SK-N-SH (cell line): Measurements from ENCODE around the gene STX2. TPM values are rescaled to one million over a fixed set of nuclear protein-coding genes. Genes with fewer than 3 reads are reported as not detected.

Source experiments
- CTCF ChIA-PET: fragments of 300-600, 350-600 bp; formaldehyde crosslinking; extraction: SDS; loops from one replicate; lab custom pipeline; 2021; lab: Yijun Ruan, JAX
- POLR2A ChIA-PET: fragments of 350-600 bp; sonication (Branson Sonifier 250); formaldehyde crosslinking; extraction: SDS; loops from one replicate; lab custom pipeline; 2020; ENCODE audit warnings: antibody characterized with exemption, inconsistent platforms; lab: Yijun Ruan, JAX
- DNase-seq: peaks from one replicate; pipeline ENCODE4 v3.0.0; 2012
- H2AFZ ChIP-seq: fragments of 200-600 bp; sonication (generic); 2 replicates; pipeline ENCODE4 v1.8.1; 2016; ENCODE audit warnings: antibody characterized with exemption, mild to moderate bottlenecking, low read depth
- H3F3A ChIP-seq: fragments of 200-600 bp; sonication (generic); replicated peaks from 2 replicates; pipeline ENCODE3; 2016; ENCODE audit warnings: antibody characterized with exemption, mild to moderate bottlenecking; ENCODE audit not compliant: insufficient read depth
- H3K27ac ChIP-seq, 2 experiments: fragments of 200-500 bp in 1 of 2; fragments of 200-600 bp in 1 of 2; sonication (Bioruptor generic) in 1 of 2; sonication (generic), shearing (Covaris generic) in 1 of 2; 2 replicates each; pipeline versions ENCODE4 v1.5.1 to v1.6.1; 2014 to 2016; ENCODE audit warnings: low read depth in 2 of 2, inconsistent platforms in 1 of 2, low read length in 1 of 2, mild to moderate bottlenecking in 1 of 2, mixed read lengths in 1 of 2
- H3K27me3 ChIP-seq: fragments of 200-600 bp; sonication (generic), shearing (Covaris generic); 2 replicates; pipeline ENCODE4 v1.6.1; 2016; ENCODE audit warnings: mixed run types; ENCODE audit not compliant: insufficient read depth
- H3K36me3 ChIP-seq, 2 experiments: fragments of 200-500 bp in 1 of 2; fragments of 200-600 bp in 1 of 2; sonication (Bioruptor generic) in 1 of 2; sonication (generic) in 1 of 2; replicated peaks in 1 of 2; 2 replicates each; pipeline versions ENCODE3 to v1.5.1; 2014 to 2016; ENCODE audit warnings: low read length in 1 of 2, mild to moderate bottlenecking in 1 of 2; ENCODE audit not compliant: insufficient read depth in 2 of 2, control insufficient read depth in 1 of 2
- H3K4me1 ChIP-seq, 2 experiments: fragments of 200-500 bp in 1 of 2; fragments of 200-600 bp in 1 of 2; sonication (Bioruptor generic) in 1 of 2; sonication (generic), shearing (Covaris generic) in 1 of 2; 2 replicates each; pipeline versions ENCODE4 v1.5.1 to v1.6.1; 2014 to 2016; ENCODE audit warnings: low read depth in 1 of 2, low read length in 1 of 2, mixed run types in 1 of 2; ENCODE audit not compliant: insufficient read depth in 2 of 2, control insufficient read depth in 1 of 2
- H3K4me2 ChIP-seq: fragments of 200-600 bp; sonication (generic), shearing (Covaris generic); 2 replicates; pipeline ENCODE4 v1.6.1; 2017; ENCODE audit warnings: mixed run types
- H3K4me3 ChIP-seq, 2 experiments: fragments of 200-500 bp in 1 of 2; fragments of 200-600 bp in 1 of 2; sonication (Bioruptor generic) in 1 of 2; sonication (generic), shearing (Covaris generic) in 1 of 2; 2 replicates each; pipeline versions ENCODE4 v1.5.1 to v1.8.1; 2014 to 2016; ENCODE audit warnings: low read depth in 2 of 2, inconsistent platforms in 1 of 2, low read length in 1 of 2, mild to moderate bottlenecking in 1 of 2, mixed read lengths in 1 of 2, moderate library complexity in 1 of 2
- H3K79me2 ChIP-seq: fragments of 200-600 bp; sonication (generic); 2 replicates; pipeline ENCODE4 v1.8.1; 2017; ENCODE audit warnings: mild to moderate bottlenecking; ENCODE audit not compliant: insufficient read depth
- H3K9ac ChIP-seq: fragments of 200-600 bp; sonication (generic); 2 replicates; pipeline ENCODE4 v1.6.1; 2017; ENCODE audit warnings: mixed run types
- H3K9me2 ChIP-seq: fragments of 200-600 bp; sonication (generic); 2 replicates; pipeline ENCODE4 v1.6.1; 2017; ENCODE audit warnings: mixed run types
- H3K9me3 ChIP-seq: fragments of 200-600 bp; sonication (generic); 2 replicates; pipeline ENCODE4 v1.6.1; 2017; ENCODE audit warnings: mixed run types, mild to moderate bottlenecking, moderate library complexity
- H4K20me1 ChIP-seq: fragments of 200-600 bp; sonication (generic); 2 replicates; pipeline ENCODE4 v1.6.1; 2017; ENCODE audit warnings: mild to moderate bottlenecking, mixed run types; ENCODE audit not compliant: insufficient read depth
- EP300 ChIP-seq, 2 experiments: IDR thresholded peaks; 2 replicates each; pipeline versions ENCODE4 v1.4.0 to v1.6.1; 2012; ENCODE audit warnings: borderline replicate concordance in 1 of 2, low read depth in 1 of 2, low read length in 1 of 2
- FOSL2 ChIP-seq: IDR thresholded peaks from 2 replicates; pipeline ENCODE4 v1.4.0; 2012; ENCODE audit warnings: low read depth, mild to moderate bottlenecking, moderate library complexity, borderline replicate concordance
- FOXJ3 ChIP-seq: sonication (generic); formaldehyde crosslinking; IDR thresholded peaks from 2 replicates; pipeline ENCODE4 v1.5.1; 2020; ENCODE audit warnings: mild to moderate bottlenecking, missing genetic modification reagents
- GATA2 ChIP-seq: sonication (generic); formaldehyde crosslinking; IDR thresholded peaks from 2 replicates; pipeline ENCODE4 v1.5.0; 2020; ENCODE audit warnings: mild to moderate bottlenecking, missing genetic modification reagents
- IRF3 ChIP-seq: fragments of 150-350 bp; IDR thresholded peaks from 2 replicates; pipeline ENCODE4 v1.6.1; 2016; ENCODE audit warnings: mild to moderate bottlenecking, low read depth, low read length
- JUND ChIP-seq: IDR thresholded peaks from 2 replicates; pipeline ENCODE4 v1.4.0; 2012
- MAX ChIP-seq: IDR thresholded peaks from 2 replicates; pipeline ENCODE4 v1.4.0; 2012; ENCODE audit warnings: low read depth
- MXI1 ChIP-seq: IDR thresholded peaks from 2 replicates; pipeline ENCODE4 v1.6.1; 2012; ENCODE audit warnings: mild to moderate bottlenecking, low read depth, low read length, improper control_type of control experiment
- NFIC ChIP-seq: IDR thresholded peaks from 2 replicates; pipeline ENCODE4 v1.4.0; 2012; ENCODE audit warnings: borderline replicate concordance
- NRF1 ChIP-seq: IDR thresholded peaks from 2 replicates; pipeline ENCODE4 v1.6.1; 2012; ENCODE audit warnings: low read depth, mild to moderate bottlenecking, low read length
- POLR2AphosphoS5 ChIP-seq: IDR thresholded peaks from 2 replicates; pipeline ENCODE4 v1.6.1; 2012; ENCODE audit warnings: low read depth, low read length
- REST ChIP-seq: IDR thresholded peaks from 2 replicates; pipeline ENCODE4 v1.6.1; 2012; ENCODE audit warnings: mild to moderate bottlenecking, low read depth, low read length, moderate library complexity
- RFX5 ChIP-seq: IDR thresholded peaks from 2 replicates; pipeline ENCODE4 v1.6.1; 2012; ENCODE audit warnings: mild to moderate bottlenecking, improper control_type of control experiment, low read length
- SIN3A ChIP-seq: IDR thresholded peaks from 2 replicates; pipeline ENCODE4 v1.6.1; 2012; ENCODE audit warnings: low read depth, mild to moderate bottlenecking, low read length, moderate library complexity, borderline replicate concordance
- TAF1 ChIP-seq: IDR thresholded peaks from 2 replicates; pipeline ENCODE4 v1.6.1; 2012; ENCODE audit warnings: low read depth, mild to moderate bottlenecking, low read length, moderate library complexity, borderline replicate concordance
- TEAD4 ChIP-seq: IDR thresholded peaks from 2 replicates; pipeline ENCODE4 v1.4.0; 2012; ENCODE audit warnings: mild to moderate bottlenecking, borderline replicate concordance; ENCODE audit not compliant: insufficient read depth
- YY1 ChIP-seq: IDR thresholded peaks from 2 replicates; pipeline ENCODE4 v1.4.0; 2012; ENCODE audit warnings: low read depth, mild to moderate bottlenecking
- ZBTB33 ChIP-seq: IDR thresholded peaks from 2 replicates; pipeline ENCODE4 v1.4.0; 2012; ENCODE audit warnings: low read depth, borderline replicate concordance
- WGBS: methylation state at CpG from one replicate; pipeline ENCODE4 v1.1.6; 2017; ENCODE audit warnings: low lambda C conversion rate; 5-methylcytosine and 5-hydroxymethylcytosine counted together
- polyA plus RNA-seq, 3 experiments: library from polyadenylated mRNA; depleted of rRNA; stranded (reverse); fragments of >200 nt; gene quantifications; 2 replicates each; pipeline ENCODE4 v1.2.3, GENCODE V29; 2012
- TF ChIP-seq, protein P1 (sequence below): fragments of 150-350 bp; IDR thresholded peaks from 2 replicates; pipeline ENCODE4 v1.6.1; 2017; ENCODE audit warnings: antibody characterized with exemption, low read length, low read depth, borderline replicate concordance
- TF ChIP-seq, protein P2 (sequence below): IDR thresholded peaks from 2 replicates; pipeline ENCODE4; 2012
- TF ChIP-seq, protein P3 (sequence below): IDR thresholded peaks from 2 replicates; pipeline ENCODE4 v1.4.0; 2012; ENCODE audit warnings: low read depth, borderline replicate concordance

Gene STX2
- polyA plus RNA-seq, 1 of the 3 experiments (the other 2 are of a cell fraction) = 25.1 TPM

DNA sequence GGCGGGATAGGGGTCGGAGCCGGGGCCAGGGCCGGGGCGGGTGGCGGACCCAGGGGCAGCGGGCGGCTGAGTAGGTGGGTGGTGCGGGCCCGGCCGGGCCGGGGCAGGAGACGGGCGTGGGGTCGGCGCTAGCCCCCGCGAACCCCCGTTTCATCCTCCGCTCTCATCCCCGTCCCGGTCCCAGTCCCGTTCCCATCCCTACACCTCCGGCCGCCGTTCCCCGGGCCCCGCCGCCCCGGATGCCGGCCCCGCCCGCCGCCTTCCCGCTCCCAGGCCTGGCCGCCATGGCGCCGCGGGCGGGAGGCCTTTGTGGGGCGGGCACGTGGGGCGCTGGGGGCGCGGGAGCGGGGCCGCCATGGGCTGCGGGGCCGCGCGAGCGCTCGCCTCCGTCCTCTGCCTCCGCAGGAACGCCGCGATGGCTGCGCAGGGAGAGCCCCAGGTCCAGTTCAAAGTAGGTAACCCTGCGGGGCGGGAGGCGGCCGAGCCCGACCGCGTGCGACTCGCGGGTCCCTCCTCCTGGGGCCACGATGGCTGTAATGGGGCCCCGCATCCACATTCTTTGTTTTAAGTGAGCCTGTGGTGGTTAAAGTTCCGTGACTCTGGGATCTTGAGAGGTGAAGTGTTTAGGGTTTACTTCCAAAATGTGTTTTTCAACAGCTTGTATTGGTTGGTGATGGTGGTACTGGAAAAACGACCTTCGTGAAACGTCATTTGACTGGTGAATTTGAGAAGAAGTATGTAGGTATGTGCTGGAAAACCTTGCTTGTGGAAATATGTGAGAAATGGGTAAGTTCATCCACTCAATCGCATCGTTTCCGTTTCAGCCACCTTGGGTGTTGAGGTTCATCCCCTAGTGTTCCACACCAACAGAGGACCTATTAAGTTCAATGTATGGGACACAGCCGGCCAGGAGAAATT is 33.4 kb upstream of the STX2 start:
- H3K36me3 ChIP-seq = peaks cover 47 to 48% of the 10 kb centered on the region in 2 experiments
- TF ChIP-seq JUND (no peak), SIN3A (no peak), YY1 (0 out of 2 replicates have a peak, but pooled peaks have one; percentile 19), NFIC (no peak), TAF1 (0 out of 2 replicates have a peak, but pooled peaks have one; percentile 22), RFX5 (no peak), GATA2 (CRISPR knock-in tag) (no peak), EP300 (IDR thresholded peaks at IDR 0.05; ENCODE audit: borderline replicate concordance in 1 of 2, low read depth in 1 of 2, low read length in 1 of 2) (no peak), POLR2AphosphoS5 (no peak), ZBTB33 (no peak), NRF1 (no peak), MAX (peak; percentile 70), FOSL2 (no peak), TEAD4 (no peak), MXI1 (0 out of 2 replicates have a peak, but pooled peaks have one; percentile 38), FOXJ3 (CRISPR knock-in tag) (no peak), REST (no peak), IRF3 (no peak)
- TF ChIP-seq, protein P1, sequence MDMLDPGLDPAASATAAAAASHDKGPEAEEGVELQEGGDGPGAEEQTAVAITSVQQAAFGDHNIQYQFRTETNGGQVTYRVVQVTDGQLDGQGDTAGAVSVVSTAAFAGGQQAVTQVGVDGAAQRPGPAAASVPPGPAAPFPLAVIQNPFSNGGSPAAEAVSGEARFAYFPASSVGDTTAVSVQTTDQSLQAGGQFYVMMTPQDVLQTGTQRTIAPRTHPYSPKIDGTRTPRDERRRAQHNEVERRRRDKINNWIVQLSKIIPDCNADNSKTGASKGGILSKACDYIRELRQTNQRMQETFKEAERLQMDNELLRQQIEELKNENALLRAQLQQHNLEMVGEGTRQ = no peak
- TF ChIP-seq, protein P2, sequence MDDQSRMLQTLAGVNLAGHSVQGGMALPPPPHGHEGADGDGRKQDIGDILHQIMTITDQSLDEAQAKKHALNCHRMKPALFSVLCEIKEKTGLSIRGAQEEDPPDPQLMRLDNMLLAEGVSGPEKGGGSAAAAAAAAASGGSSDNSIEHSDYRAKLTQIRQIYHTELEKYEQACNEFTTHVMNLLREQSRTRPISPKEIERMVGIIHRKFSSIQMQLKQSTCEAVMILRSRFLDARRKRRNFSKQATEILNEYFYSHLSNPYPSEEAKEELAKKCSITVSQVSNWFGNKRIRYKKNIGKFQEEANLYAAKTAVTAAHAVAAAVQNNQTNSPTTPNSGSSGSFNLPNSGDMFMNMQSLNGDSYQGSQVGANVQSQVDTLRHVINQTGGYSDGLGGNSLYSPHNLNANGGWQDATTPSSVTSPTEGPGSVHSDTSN = no peak
- TF ChIP-seq, protein P3, sequence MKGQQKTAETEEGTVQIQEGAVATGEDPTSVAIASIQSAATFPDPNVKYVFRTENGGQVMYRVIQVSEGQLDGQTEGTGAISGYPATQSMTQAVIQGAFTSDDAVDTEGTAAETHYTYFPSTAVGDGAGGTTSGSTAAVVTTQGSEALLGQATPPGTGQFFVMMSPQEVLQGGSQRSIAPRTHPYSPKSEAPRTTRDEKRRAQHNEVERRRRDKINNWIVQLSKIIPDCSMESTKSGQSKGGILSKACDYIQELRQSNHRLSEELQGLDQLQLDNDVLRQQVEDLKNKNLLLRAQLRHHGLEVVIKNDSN = no peak

More for the DNA sequence above, 33.4 kb upstream of the STX2 start:
- peak; percentile 85 for DNase-seq
- H3K27me3 ChIP-seq = no peaks in the 10 kb centered on the region
- CTCF ChIA-PET = interaction anchor here (0.8 to 1.8 kb wide), 2 partner anchors 46 to 830 kb away, joined by 3 to 7 read pairs; no protein-coding TSS in a partner anchor
- peak overlapping the region; percentile 86 for H3K9ac ChIP-seq
- H3K79me2 ChIP-seq = peaks cover 47% of the 10 kb centered on the region
- peak overlapping the region; percentile 78 to 83 for H3K4me3 ChIP-seq
- POLR2A ChIA-PET = interaction anchor here (0.9 kb wide), 1 partner anchor 56 kb away, joined by 3 read pairs; no protein-coding TSS in a partner anchor
- H3K4me2 ChIP-seq = peak overlapping the region; percentile 94
- H3K4me1 ChIP-seq = peaks cover 9 to 11% of the 10 kb centered on the region in 2 experiments; a peak in 3 of 4 replicates
- peak overlapping the region; percentile 57 to 85 for H3K27ac ChIP-seq
- H3K9me3 ChIP-seq = no peaks in the 10 kb centered on the region
- H3F3A ChIP-seq = peaks cover 46% of the 10 kb centered on the region
- WGBS = 0% methylated on average over 22 of the region's 79 CpGs
- no peak overlapping the region for H2AFZ ChIP-seq
- H3K9me2 ChIP-seq = no peaks in the 10 kb centered on the region
- H4K20me1 ChIP-seq = peaks cover 41% of the 10 kb centered on the region
